Cerebellar nuclear complex (tissue), 1 donor: ENCODE results near the gene KCNQ1.

Source experiments
- DNase-seq, 2 experiments: peaks; one replicate each; lab custom pipeline; 2025; lab: John Stamatoyannopoulos, UW

KCNQ1 gene

DNA sequence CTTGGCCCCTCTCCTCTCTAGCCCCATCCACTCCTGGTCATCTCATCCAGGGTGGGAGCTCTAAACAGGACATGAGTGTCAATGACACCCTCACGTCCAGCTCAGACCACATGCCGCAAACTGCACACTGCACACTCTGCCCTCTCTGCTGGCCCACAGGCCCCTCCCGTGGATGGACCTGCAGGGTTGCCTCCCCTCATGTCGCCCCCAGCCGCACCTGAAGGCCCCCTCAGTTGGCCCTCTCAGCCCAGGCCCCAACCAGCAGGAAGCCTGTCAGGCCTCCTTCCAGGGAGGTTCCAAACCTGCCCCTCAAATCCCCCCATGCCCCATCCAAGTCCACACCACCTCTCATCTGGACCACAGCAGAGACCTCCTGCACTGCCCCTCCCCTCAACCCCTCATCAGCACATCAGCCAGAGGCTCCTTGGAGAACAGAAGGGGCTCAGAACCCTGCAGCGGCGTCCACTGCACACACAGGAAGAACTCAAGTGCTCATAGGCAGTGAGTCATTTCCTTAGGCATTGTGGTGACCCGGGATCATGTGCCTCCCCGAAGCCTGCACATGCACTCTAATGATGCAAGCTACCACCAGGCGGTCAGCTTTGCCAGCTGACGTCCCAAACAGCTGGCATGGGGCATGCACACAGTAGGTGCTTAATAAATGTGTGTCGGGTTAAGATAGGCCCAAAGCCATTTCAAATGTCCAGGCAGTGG, 453.7 kb downstream of the KCNQ1 start:
- DNase-seq: no peak
